Pancreas (tissue), 10 donors: ENCODE data around the gene NDUFA13. TPM values are rescaled to one million over a fixed set of nuclear protein-coding genes. Genes with fewer than 3 reads are reported as not detected.

Source experiments
- ATAC-seq, 4 donors: fragments of 200-7000 bp; cut with Tn5 transposase; one replicate each; pipeline versions ENCODE4 v1.8.0 to v1.9.1; 2020; ENCODE audit warnings: mild to moderate bottlenecking in 4 of 4, moderate library complexity in 4 of 4
- DNase-seq, 6 donors: peaks; one replicate each; pipeline ENCODE4 v3.0.0-alpha.2; 2020
- FAIRE-seq: peaks from 2 replicates; lab custom pipeline; 2012; peaks lifted over from hg19 to GRCh38; lab: Jason Lieb, UNC
- H3K27ac ChIP-seq, 4 donors: fragments of 200-600 bp; sonication (generic); 1 replicate in 3 of 4; 2 replicates in 1 of 4; pipeline versions ENCODE4 v1.5.0 to v1.8.0; 2020
- H3K27me3 ChIP-seq, 4 donors: fragments of 200-600 bp; one replicate each; pipeline ENCODE4 v1.8.0; 2021
- H3K36me3 ChIP-seq, 3 donors: fragments of 200-600 bp; sonication (generic) in 1 of 3; one replicate each; pipeline versions ENCODE4 v1.5.0 to v1.8.0; 2020 to 2021
- H3K4me1 ChIP-seq, 3 donors: fragments of 200-600 bp; one replicate each; pipeline ENCODE4 v1.8.0; 2021
- H3K4me3 ChIP-seq, 4 donors: fragments of 200-600 bp; sonication (generic) in 2 of 4; one replicate each; pipeline versions ENCODE4 v1.5.0 to v1.8.0; 2020 to 2021
- H3K9me3 ChIP-seq, 4 donors: fragments of 200-600 bp; one replicate each; pipeline ENCODE4 v1.8.0; 2021
- WGBS, 2 donors: extraction: QIAGEN DNeasy Blood & Tissue Kit; methylation state at CpG; one replicate each; pipeline ENCODE4 v1.1.7; 2013; 5-methylcytosine and 5-hydroxymethylcytosine counted together
- intact Hi-C, 3 donors: fragments of 100-400 bp; cut with DNase I; formaldehyde crosslinking; loops; one replicate each; pipeline versions ENCODE4 v1.11.1 to v1.14.2; 2022
- polyA plus RNA-seq, 2 donors: library from polyadenylated mRNA; stranded (reverse); fragments of 200-250 nt; gene quantifications; one replicate each; pipeline ENCODE4 v1.2.3, GENCODE V29; 2013
- total RNA-seq, 6 donors: library from RNA; stranded (reverse); fragmentation: NEBNext Ultra II Directional in 4 of 6; extraction: Animal tissue kit (Norgen Biotek cat#: 25700) in 4 of 6; gene quantifications; one replicate each; pipeline versions ENCODE4 v1.2.1 to v1.2.4, GENCODE V29; 2021 to 2023
- TF ChIP-seq, protein P1 (sequence below), 4 donors: fragments of 200-600 bp; sonication (generic) in 3 of 4; IDR thresholded peaks; one replicate each; pipeline versions ENCODE4 v1.5.0 to v1.8.0; 2021; ENCODE audit warnings: antibody characterized with exemption in 4 of 4
- donor health status: healthy with polysubstance abuse.
- donor health status: DM: no; HTN: no; CAD: no; lungs with moderate emphysema.
- donor health status: DM: no; HTN: no; CAD: no.
- donor health status: control.
- donor health status: control.
- donor health status: Bipolar disorder and iron deficiency.
- donor health status: DM: yes; HTN: yes; CAD: no.
- donor health status: DM: no; HTN: no; CAD: no.
- donor health status: DM: no; HTN: no; CAD: no.
- donor health status: DM: yes; HTN: yes; CAD: no.

NDUFA13 gene
- total and polyA plus RNA-seq, 8 donors = 87.9 to 178 (median 133) TPM

DNA sequence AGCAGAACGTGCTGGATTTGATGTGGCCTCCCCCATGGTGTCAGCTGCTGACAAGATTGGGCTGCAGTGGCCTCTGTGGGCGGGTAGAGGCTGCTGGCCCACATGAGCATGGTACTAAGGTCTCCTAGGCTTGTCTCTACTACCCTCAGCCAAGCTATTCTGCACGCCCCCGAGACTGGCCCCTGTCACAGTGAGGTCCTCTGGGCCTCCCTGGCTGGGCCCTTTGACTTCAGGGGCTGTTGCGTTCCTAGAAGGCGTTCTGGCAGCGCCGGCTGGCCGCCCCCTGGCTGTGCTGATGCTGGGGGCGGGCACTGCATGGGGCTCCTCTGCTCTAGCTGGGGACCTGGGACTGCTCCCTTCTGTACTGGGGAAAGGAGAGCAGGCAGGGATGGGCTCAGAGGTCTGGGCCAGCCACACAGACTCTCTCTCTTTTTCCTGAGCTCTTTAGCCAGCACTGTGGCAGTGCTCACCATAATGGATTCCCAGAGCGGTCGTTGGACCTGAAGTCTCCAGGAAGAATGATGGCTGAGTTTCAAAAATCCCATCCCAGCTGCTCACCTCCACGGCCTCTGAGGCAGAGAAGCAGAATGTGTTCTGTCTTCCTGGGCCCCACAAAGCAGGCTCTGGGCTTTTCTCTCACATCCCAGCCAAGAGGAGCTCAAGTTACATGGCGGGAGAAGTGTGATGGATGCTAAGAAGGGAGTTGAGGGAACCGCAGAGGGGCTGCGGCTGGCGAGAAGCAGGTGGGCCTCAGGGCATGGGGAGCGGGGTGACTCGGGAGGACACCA, 33.0 kb upstream of the NDUFA13 start:
- TF ChIP-seq, protein P1, sequence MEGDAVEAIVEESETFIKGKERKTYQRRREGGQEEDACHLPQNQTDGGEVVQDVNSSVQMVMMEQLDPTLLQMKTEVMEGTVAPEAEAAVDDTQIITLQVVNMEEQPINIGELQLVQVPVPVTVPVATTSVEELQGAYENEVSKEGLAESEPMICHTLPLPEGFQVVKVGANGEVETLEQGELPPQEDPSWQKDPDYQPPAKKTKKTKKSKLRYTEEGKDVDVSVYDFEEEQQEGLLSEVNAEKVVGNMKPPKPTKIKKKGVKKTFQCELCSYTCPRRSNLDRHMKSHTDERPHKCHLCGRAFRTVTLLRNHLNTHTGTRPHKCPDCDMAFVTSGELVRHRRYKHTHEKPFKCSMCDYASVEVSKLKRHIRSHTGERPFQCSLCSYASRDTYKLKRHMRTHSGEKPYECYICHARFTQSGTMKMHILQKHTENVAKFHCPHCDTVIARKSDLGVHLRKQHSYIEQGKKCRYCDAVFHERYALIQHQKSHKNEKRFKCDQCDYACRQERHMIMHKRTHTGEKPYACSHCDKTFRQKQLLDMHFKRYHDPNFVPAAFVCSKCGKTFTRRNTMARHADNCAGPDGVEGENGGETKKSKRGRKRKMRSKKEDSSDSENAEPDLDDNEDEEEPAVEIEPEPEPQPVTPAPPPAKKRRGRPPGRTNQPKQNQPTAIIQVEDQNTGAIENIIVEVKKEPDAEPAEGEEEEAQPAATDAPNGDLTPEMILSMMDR (IDR thresholded peaks at IDR 0.05) = no peak
- WGBS, 2 donors = 87% methylated on average over 19 of the region's 19 CpGs
- no peaks in the 10 kb centered on the region for H3K27me3 ChIP-seq
- no peaks in the 10 kb centered on the region for H3K9me3 ChIP-seq
- FAIRE-seq = no peak
- intact Hi-C loops = loop anchor here in 1 of 3 donors (10.0 kb wide), 1 partner anchor 108 kb away; no protein-coding TSS in a partner anchor
- no peak for ATAC-seq
- H3K36me3 ChIP-seq = no peaks in the 10 kb centered on the region
- DNase-seq = peak in 1 of 6 donors; percentile 43
- peaks cover 10 to 12% (median 10%) of the 10 kb centered on the region in 3 donors for H3K4me1 ChIP-seq
- no peak overlapping the region for H3K27ac ChIP-seq
- H3K4me3 ChIP-seq = no peak overlapping the region

DNA sequence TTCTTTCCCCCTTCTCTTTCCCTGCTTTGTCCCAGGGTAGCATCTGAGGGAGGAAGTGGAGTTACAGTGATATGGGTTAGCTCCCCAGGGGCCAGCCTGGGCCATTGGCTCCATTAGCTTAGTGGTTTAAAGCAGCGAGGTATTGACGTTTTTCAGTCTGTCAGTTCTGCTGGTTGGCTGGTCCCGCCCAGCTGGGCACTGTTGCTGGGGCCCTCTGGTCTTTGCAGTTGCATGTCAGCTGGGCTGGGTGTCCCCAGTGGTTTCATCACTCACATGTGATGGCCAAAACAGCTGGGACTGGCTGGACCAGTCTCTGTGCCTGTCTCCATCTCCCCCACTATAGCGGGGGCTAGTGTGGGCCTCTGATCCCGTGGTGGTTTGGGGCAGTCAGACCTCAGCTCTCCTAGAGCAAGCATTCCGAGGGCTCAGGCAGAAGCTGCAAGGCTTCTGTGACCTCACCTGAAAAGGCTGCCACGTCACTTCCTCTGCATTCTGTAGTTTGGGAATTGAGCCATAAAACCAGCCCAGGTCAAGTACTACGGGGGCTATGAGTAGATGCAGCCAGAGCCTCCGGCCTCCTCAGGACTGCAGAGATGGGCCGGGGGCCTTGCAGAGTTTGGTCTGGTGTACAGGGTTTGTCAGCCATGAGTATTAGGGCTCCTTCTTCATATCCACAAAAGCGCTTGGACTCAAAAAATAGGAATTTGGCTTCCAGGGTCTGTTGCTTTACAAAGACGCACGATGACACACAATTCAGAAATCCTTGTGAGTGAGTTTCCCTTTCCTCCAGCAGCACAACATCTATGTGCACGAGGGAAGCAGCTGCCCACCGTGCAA, 30.6 kb upstream of the NDUFA13 start:
- Histone ChIP-seq H3K9me3 (no peaks in the 10 kb centered on the region), H3K36me3 (no peaks in the 10 kb centered on the region), H3K27me3 (no peaks in the 10 kb centered on the region), H3K27ac (peak overlapping the region in 1 of 4 donors; percentile 5), H3K4me1 (peaks cover 20 to 34% (median 31%) of the 10 kb centered on the region in 3 donors), H3K4me3 (no peak overlapping the region)
- TF ChIP-seq, protein P1 (IDR thresholded peaks at IDR 0.05) = no peak
- 83 to 87% methylated on average over 15 of the region's 15 CpGs for WGBS, 2 donors
- intact Hi-C loops = loop anchor here in 2 of 3 donors (5.0 to 10.0 kb wide), 2 partner anchors 111 to 113 kb away; no protein-coding TSS in a partner anchor
- FAIRE-seq (no peak), ATAC-seq (no peak), DNase-seq (peak in 1 of 6 donors; percentile 39)

DNA sequence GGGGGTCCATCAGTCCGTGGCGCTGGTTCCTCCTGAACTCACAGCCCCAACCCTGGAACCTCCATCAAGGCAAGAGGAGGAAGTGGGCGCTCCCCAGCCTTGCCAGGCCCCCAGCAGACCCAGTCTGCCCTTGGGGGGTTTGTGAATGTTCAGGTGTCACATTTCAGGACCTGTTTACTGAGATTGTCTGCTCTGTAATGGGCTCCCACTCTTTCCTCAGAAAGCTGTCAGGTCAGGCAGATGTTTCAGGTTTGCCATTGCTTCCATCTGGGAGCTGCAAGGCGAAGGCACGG, 30.1 kb upstream of the NDUFA13 start:
- Histone ChIP-seq H3K27ac (no peak overlapping the region), H3K27me3 (no peaks in the 10 kb centered on the region), H3K9me3 (no peaks in the 10 kb centered on the region), H3K4me1 (peaks cover 20 to 34% (median 31%) of the 10 kb centered on the region in 3 donors), H3K36me3 (no peaks in the 10 kb centered on the region), H3K4me3 (no peak overlapping the region)
- TF ChIP-seq, protein P1 (IDR thresholded peaks at IDR 0.05) = no peak
- DNase-seq (peak in 1 of 6 donors; percentile 28), ATAC-seq (no peak), FAIRE-seq (no peak)
- intact Hi-C loops = loop anchor here in 2 of 3 donors (5.0 to 10.0 kb wide), 2 partner anchors 111 to 114 kb away; no protein-coding TSS in a partner anchor
- 94 to 98% methylated on average over 5 of the region's 5 CpGs for WGBS, 2 donors

DNA sequence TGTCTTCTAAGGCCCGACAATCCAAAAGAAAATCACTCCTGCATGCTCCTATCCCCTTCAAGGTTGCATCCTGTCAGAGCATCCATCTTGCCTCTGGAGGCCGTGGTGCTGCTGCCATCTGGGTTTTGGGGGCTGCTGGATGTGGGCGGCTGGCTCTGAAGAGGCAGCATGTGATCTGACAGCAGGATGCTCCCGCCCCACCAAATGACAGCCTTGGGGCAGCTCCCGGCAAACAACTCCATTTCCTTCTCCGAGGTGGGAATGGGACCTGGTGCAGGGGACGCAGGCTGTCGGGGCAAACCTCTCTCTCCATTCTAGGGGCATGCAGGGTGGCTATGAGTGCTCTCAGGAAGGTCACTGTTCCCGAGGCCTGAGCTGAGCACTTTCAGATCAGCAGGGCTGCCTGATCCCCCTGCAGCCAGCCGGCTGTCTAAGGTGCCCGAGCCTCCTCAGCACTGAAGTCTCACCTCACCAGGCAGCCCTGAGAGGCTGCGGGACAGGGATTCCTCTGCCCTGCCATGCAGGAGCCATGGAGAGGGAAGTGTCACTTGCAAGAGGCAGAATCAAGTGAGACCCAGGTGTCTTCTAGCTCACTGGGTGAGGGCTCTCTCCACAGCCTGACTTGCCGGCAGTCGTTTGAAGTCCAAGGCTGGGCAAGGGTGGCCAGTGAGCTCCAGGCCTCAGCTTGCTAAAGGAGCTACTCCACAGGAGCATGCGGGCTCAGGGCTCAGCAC, 29.5 kb upstream of the NDUFA13 start:
- DNase-seq (peak in 1 of 6 donors; percentile 52), ATAC-seq (no peak), FAIRE-seq (no peak)
- WGBS, 2 donors = 79 to 81% methylated on average over 13 to 15 of the region's 15 CpGs
- TF ChIP-seq, protein P1 (IDR thresholded peaks at IDR 0.05) = no peak
- intact Hi-C loops = loop anchor here in 2 of 3 donors (5.0 to 10.0 kb wide), 2 partner anchors 112 to 114 kb away; no protein-coding TSS in a partner anchor
- H3K27ac ChIP-seq = peak overlapping the region in 2 of 4 donors; percentile 13 to 73
- no peaks in the 10 kb centered on the region for H3K9me3 ChIP-seq
- H3K27me3 ChIP-seq = no peaks in the 10 kb centered on the region
- H3K4me3 ChIP-seq = no peak overlapping the region
- H3K36me3 ChIP-seq = no peaks in the 10 kb centered on the region
- H3K4me1 ChIP-seq = peaks cover 20 to 34% (median 31%) of the 10 kb centered on the region in 3 donors
